K562 (cell line): ENCODE results near the gene SLC49A3. TPM values are rescaled to one million over a fixed set of nuclear protein-coding genes. Genes with fewer than 3 reads are reported as not detected.

ENCODE experiments used
- ATAC-seq: fragments of 200-7000 bp; cut with Tn5 transposase; 3 replicates; pipeline ENCODE4 v1.9.1; 2020; ENCODE audit warnings: moderate library complexity
- BruUV-seq: library from RNA; stranded (reverse); fragments of 400-500 nt; replicated peaks from 2 replicates; lab custom pipeline; 2021; lab: Mats Ljungman, UMichigan
- CTCF ChIA-PET: fragments of 300-600 bp; formaldehyde crosslinking; extraction: SDS; loops from one replicate; lab custom pipeline; 2021; ENCODE audit warnings: low intra/inter-chr PET ratio; lab: Yijun Ruan, JAX
- POLR2A ChIA-PET: fragments of 300-600, 350-650 bp; sonication (Branson Sonifier 250); formaldehyde crosslinking; extraction: SDS; loops from one replicate; lab custom pipeline; 2021; ENCODE audit warnings: antibody characterized with exemption, inconsistent platforms; lab: Yijun Ruan, JAX
- DNase-seq, 4 experiments: peaks; one replicate each; pipeline versions ENCODE4 v3.0.0 to v3.0.0-alpha.2; 2011 to 2018; ENCODE audit warnings: low spot score in 3 of 4, mixed read lengths in 3 of 4; ENCODE audit errors: extremely low read depth in 1 of 4
- FAIRE-seq: peaks from 2 replicates; lab custom pipeline; 2011; peaks lifted over from hg19 to GRCh38; lab: Jason Lieb, UNC
- H2AFZ ChIP-seq: 2 replicates; pipeline ENCODE4 v1.6.0; 2011; ENCODE audit warnings: low read depth, low read length, control low read depth, inconsistent platforms
- H3K27ac ChIP-seq: fragments of 200-600 bp; 3 replicates; pipeline ENCODE4 v1.8.0; 2011; ENCODE audit warnings: low read depth, mild to moderate bottlenecking, control low read depth, inconsistent platforms, low read length, moderate library complexity, mixed read lengths; ENCODE audit errors: extremely low read depth
- H3K27me3 ChIP-seq, 2 experiments: fragments of 300-600 bp in 1 of 2; 2 replicates in 1 of 2; 3 replicates in 1 of 2; pipeline versions ENCODE4 v1.6.0 to v1.8.0; 2011; ENCODE audit warnings: inconsistent platforms in 2 of 2, low read length in 2 of 2, mild to moderate bottlenecking in 1 of 2, mixed read lengths in 1 of 2, moderate library complexity in 1 of 2; ENCODE audit not compliant: control insufficient read depth in 2 of 2, insufficient read depth in 2 of 2
- H3K36me3 ChIP-seq: fragments of 300-600 bp; 3 replicates; pipeline ENCODE4 v1.8.0; 2011; ENCODE audit warnings: mild to moderate bottlenecking, low read length, inconsistent platforms; ENCODE audit not compliant: control insufficient read depth, insufficient read depth
- H3K4me1 ChIP-seq, 2 experiments: fragments of 200-600 bp in 1 of 2; replicated peaks in 1 of 2; 2 replicates in 1 of 2; 3 replicates in 1 of 2; pipeline versions ENCODE4 v1.5.1 to v1.8.0; 2011; ENCODE audit warnings: inconsistent platforms in 2 of 2, low read length in 2 of 2, mild to moderate bottlenecking in 1 of 2, mixed read lengths in 1 of 2, moderate library complexity in 1 of 2; ENCODE audit not compliant: control insufficient read depth in 2 of 2, insufficient read depth in 2 of 2
- H3K4me2 ChIP-seq: 2 replicates; pipeline ENCODE4 v1.6.1; 2011; ENCODE audit warnings: low read length, control low read depth, inconsistent platforms, mixed read lengths; ENCODE audit not compliant: insufficient read depth
- H3K4me3 ChIP-seq: fragments of 200-600 bp; sonication (generic), shearing (Covaris generic); 2 replicates; pipeline ENCODE4 v1.5.1; 2016; ENCODE audit warnings: control low read depth, inconsistent platforms
- H3K79me2 ChIP-seq: fragments of 200-600 bp; 3 replicates; pipeline ENCODE4 v1.8.0; 2011; ENCODE audit warnings: low read length, inconsistent platforms; ENCODE audit not compliant: control insufficient read depth, insufficient read depth
- H3K9ac ChIP-seq, 2 experiments: 2 replicates each; pipeline versions ENCODE4 v1.6.0 to v1.6.1; 2011; ENCODE audit warnings: low read depth in 2 of 2, low read length in 2 of 2, control low read depth in 1 of 2, inconsistent platforms in 1 of 2, mild to moderate bottlenecking in 1 of 2, mixed read lengths in 1 of 2; ENCODE audit not compliant: insufficient read depth in 1 of 2
- H3K9me1 ChIP-seq: one replicate; pipeline ENCODE4 v1.6.0; 2011; ENCODE audit warnings: inconsistent platforms, mild to moderate bottlenecking, low read length, moderate library complexity; ENCODE audit not compliant: control insufficient read depth, insufficient read depth
- H3K9me3 ChIP-seq: replicated peaks from 2 replicates; pipeline ENCODE4 v1.5.1; 2011; ENCODE audit warnings: low read depth, low read length, inconsistent platforms; ENCODE audit not compliant: control insufficient read depth, insufficient read depth
- H4K20me1 ChIP-seq: replicated peaks from 2 replicates; pipeline ENCODE4 v1.6.1; 2011; ENCODE audit warnings: low read length, inconsistent platforms, mixed read lengths; ENCODE audit not compliant: control insufficient read depth, insufficient read depth
- CEBPG ChIP-seq, 3 experiments: fragments of 200-800 bp in 1 of 3; sonication (Bioruptor generic) in 1 of 3; sonication (generic) in 1 of 3; formaldehyde crosslinking in 1 of 3; IDR thresholded peaks in 2 of 3; conservative IDR thresholded peaks in 1 of 3; 2 replicates each; pipeline versions ENCODE4 v1.6.1 to v1.8.0; 2016 to 2022; ENCODE audit warnings: missing compliant biosample characterization in 2 of 3, missing genetic modification characterization in 2 of 3, mild to moderate bottlenecking in 1 of 3, missing genetic modification reagents in 1 of 3
- FIP1L1 ChIP-seq: fragments of 200-400 bp; formaldehyde crosslinking; IDR thresholded peaks from 2 replicates; pipeline ENCODE4 v1.6.1; 2018; ENCODE audit warnings: mild to moderate bottlenecking, low read depth, low read length; ENCODE audit not compliant: poor library complexity, severe bottlenecking
- MAZ ChIP-seq, 2 experiments: fragments of 450-650 bp in 1 of 2; sonication (generic) in 1 of 2; formaldehyde crosslinking; IDR thresholded peaks in 1 of 2; conservative IDR thresholded peaks in 1 of 2; 2 replicates each; pipeline versions ENCODE4 v1.4.0 to v1.5.0; 2020; ENCODE audit warnings: mild to moderate bottlenecking in 1 of 2, missing genetic modification reagents in 1 of 2
- MYC ChIP-seq, 2 experiments: fragments of 250-450 bp in 1 of 2; sonication (Bioruptor Pico) in 1 of 2; IDR thresholded peaks; 2 replicates each; pipeline versions ENCODE4 v1.5.1 to v1.6.1; 2012 to 2021; ENCODE audit warnings: low read depth in 2 of 2, borderline replicate concordance in 1 of 2, improper control_type of control experiment in 1 of 2, low read length in 1 of 2, mild to moderate bottlenecking in 1 of 2, moderate library complexity in 1 of 2
- NR2C2 ChIP-seq, 2 experiments: fragments of 200-800 bp in 1 of 2; sonication (Bioruptor generic) in 1 of 2; sonication (generic) in 1 of 2; formaldehyde crosslinking in 1 of 2; IDR thresholded peaks; 2 replicates each; pipeline versions ENCODE4 v1.6.1 to v1.8.0; 2016 to 2022; ENCODE audit warnings: mild to moderate bottlenecking in 1 of 2, missing compliant biosample characterization in 1 of 2, missing genetic modification characterization in 1 of 2, missing genetic modification reagents in 1 of 2
- NUFIP1 ChIP-seq: fragments of 450-650 bp; IDR thresholded peaks from 2 replicates; pipeline ENCODE4 v1.6.1; 2018; ENCODE audit not compliant: partially characterized antibody
- POLR2G ChIP-seq: fragments of 200-400 bp; formaldehyde crosslinking; IDR thresholded peaks from 2 replicates; pipeline ENCODE4 v1.6.1; 2017; ENCODE audit warnings: low read depth, mild to moderate bottlenecking, antibody characterized with exemption, low read length, moderate library complexity
- SP2 ChIP-seq: IDR thresholded peaks from 2 replicates; pipeline ENCODE4 v1.6.1; 2011; ENCODE audit warnings: mild to moderate bottlenecking, low read depth, low read length, moderate library complexity; ENCODE audit not compliant: poor library complexity, severe bottlenecking; ENCODE audit errors: extremely low read depth
- TAF15 ChIP-seq: fragments of 200-400 bp; formaldehyde crosslinking; IDR thresholded peaks from 2 replicates; pipeline ENCODE4 v1.6.1; 2017; ENCODE audit warnings: mild to moderate bottlenecking, low read depth, low read length, moderate library complexity
- TEAD4 ChIP-seq, 2 experiments: sonication (generic) in 1 of 2; formaldehyde crosslinking in 1 of 2; IDR thresholded peaks; 2 replicates each; pipeline versions ENCODE4 v1.6.1 to v1.8.0; 2012 to 2022; ENCODE audit warnings: borderline replicate concordance in 1 of 2, inconsistent platforms in 1 of 2, low read length in 1 of 2, mild to moderate bottlenecking in 1 of 2, missing genetic modification reagents in 1 of 2
- ZBTB1 ChIP-seq: sonication (generic); formaldehyde crosslinking; IDR thresholded peaks from 2 replicates; pipeline ENCODE4 v1.8.1; 2023; ENCODE audit warnings: missing genetic modification reagents, low read depth, mild to moderate bottlenecking, borderline replicate concordance
- ZC3H11A ChIP-seq: IDR thresholded peaks from 2 replicates; pipeline ENCODE4 v1.6.1; 2012; ENCODE audit warnings: low read depth, low read length, improper control_type of control experiment
- ZSCAN32 ChIP-seq: fragments of 450-650 bp; formaldehyde crosslinking; IDR thresholded peaks from 2 replicates; pipeline ENCODE4 v1.4.0; 2020; ENCODE audit warnings: mild to moderate bottlenecking, moderate library complexity
- WGBS: fragments of 100-300 bp; shearing (Covaris generic); methylation state at CpG from one replicate; pipeline ENCODE4 v1.1.6; 2016; ENCODE audit warnings: low coverage, mixed read lengths; ENCODE audit not compliant: insufficient coverage; ENCODE audit errors: missing lambda C conversion rate; 5-methylcytosine and 5-hydroxymethylcytosine counted together
- in situ Hi-C: fragments of 300-500 bp; cut with MboI; formaldehyde crosslinking; loops from 4 replicates; pipeline ENCODE4 v1.15.0; 2018; ENCODE audit warnings: inconsistent platforms, mixed read lengths
- intact Hi-C: fragments of 100-400 bp; cut with micrococcal nuclease; formaldehyde crosslinking; loops from 2 replicates; pipeline ENCODE4 v1.14.2; 2022
- polyA plus RNA-seq, 8 experiments: library from polyadenylated mRNA; depleted of rRNA in 4 of 8; stranded (reverse) in 5 of 8; unstranded in 3 of 8; fragments of >200 nt; fragmentation: Nextera tagmentation in 2 of 8; fragmentation: Illumina TruSeq in 1 of 8; extraction: Ambion mirVana in 2 of 8; extraction: Trizol in 1 of 8; gene quantifications; 2 replicates each; pipeline versions ENCODE4 v1.2.1 to v1.2.3, GENCODE V29; 2011 to 2014; ENCODE audit warnings: inconsistent platforms in 1 of 8, missing spikeins in 1 of 8
- total RNA-seq, 7 experiments: library from RNA; depleted of rRNA in 6 of 7; stranded (reverse); fragments of >200 nt in 6 of 7; fragmentation: Illumina TruSeq in 2 of 7; extraction: Trizol in 2 of 7; gene quantifications; 2 replicates each; pipeline versions ENCODE4 v1.2.1 to v1.2.3, GENCODE V29; 2011 to 2021; ENCODE audit warnings: low replicate concordance in 1 of 7

Gene SLC49A3
- total and polyA plus RNA-seq, 9 of the 15 experiments (the other 6 are each of a cell fraction or from before 2014, with no cell fraction given), result 0.24 to 0.41 TPM; not detected in 7

- BruUV-seq, result no TSS peak
- ChIA-PET POLR2A (no interaction called here), CTCF (no interaction called here)
Measured at GRCh38 chr4:647481-647880, 41.5 kb downstream of the SLC49A3 start.

GRCh38 chr4:646460-646859 is 42.5 kb downstream of the SLC49A3 start:
- H2AFZ ChIP-seq, result peak overlapping the region; percentile 22; the same call in 1 of the 2 replicates
- TF ChIP-seq SP2 (peak; percentile 38), TEAD4 (IDR thresholded peaks at IDR 0.05; ENCODE audit: low read length) (0 out of 2 replicates have a peak, but pooled peaks have one; percentile 6), TEAD4 (CRISPR knock-in tag; IDR thresholded peaks at IDR 0.05; ENCODE audit: borderline replicate concordance) (no peak), ZSCAN32 (CRISPR knock-in tag) (no peak), MYC (IDR thresholded peaks at IDR 0.05; ENCODE audit: low read depth, low read length) (0 out of 2 replicates have a peak, but pooled peaks have one; percentile 45), MYC (CRISPR knock-in tag; IDR thresholded peaks at IDR 0.05; ENCODE audit: borderline replicate concordance, low read depth) (no peak), POLR2G (peak; percentile 51), NUFIP1 (no peak), FIP1L1 (no peak), ZBTB1 (CRISPR knock-in tag) (no peak), CEBPG (CRISPR knock-in tag; IDR thresholded peaks at IDR 0.05) (no peak), CEBPG (tag; conservative IDR thresholded peaks at IDR 0.05 in 1 of 2, IDR thresholded peaks at IDR 0.05 in 1 of 2) (no peak), NR2C2 (CRISPR knock-in tag; IDR thresholded peaks at IDR 0.05) (no peak), NR2C2 (tag; IDR thresholded peaks at IDR 0.05) (no peak), ZC3H11A (no peak), MAZ (CRISPR knock-in tag; conservative IDR thresholded peaks at IDR 0.05 in 1 of 2, IDR thresholded peaks at IDR 0.05 in 1 of 2) (0 out of 4 replicates have a peak, but pooled peaks of 1 of the 2 experiments have one; percentile 53)

More at GRCh38 chr4:647481-647880, 41.5 kb downstream of the SLC49A3 start:
- DNase-seq (no peak), FAIRE-seq (no peak), ATAC-seq (no peak)
- H3K9me3 ChIP-seq, result peaks cover 2% of the 10 kb centered on the region; the same call in 1 of the 2 replicates
- no peaks in the 10 kb centered on the region for H4K20me1 ChIP-seq
- no peak overlapping the region for H3K4me3 ChIP-seq
- no peaks in the 10 kb centered on the region for H3K36me3 ChIP-seq
- 23% methylated on average over 13 of the region's 13 CpGs for WGBS
- TF ChIP-seq POLR2G (no peak), TAF15 (no peak)
- TF ChIP-seq, all 486 proteins: peak for 0
- intact Hi-C loops (no loop called here), in situ Hi-C loops (no loop called here)
- Histone ChIP-seq H2AFZ (no peak overlapping the region), H3K4me1 (peaks cover 0 to 40% of the 10 kb centered on the region in 2 experiments; a peak in 2 of 5 replicates), H3K4me2 (no peak overlapping the region), H3K79me2 (no peaks in the 10 kb centered on the region), H3K27me3 (peaks cover 31 to 61% of the 10 kb centered on the region in 2 experiments; a peak in 3 of 5 replicates), H3K9ac (no peak overlapping the region), H3K27ac (no peak overlapping the region), H3K9me1 (no peaks in the 10 kb centered on the region)

More at GRCh38 chr4:646460-646859, 42.5 kb downstream of the SLC49A3 start:
- in situ Hi-C loops (no loop called here), intact Hi-C loops (no loop called here)
- peak; percentile 81 for ATAC-seq
- peaks cover 0 to 33% of the 10 kb centered on the region in 2 experiments; a peak in 2 of 5 replicates for H3K4me1 ChIP-seq
- H4K20me1 ChIP-seq, result no peaks in the 10 kb centered on the region
- no peaks in the 10 kb centered on the region for H3K79me2 ChIP-seq
- H3K9me3 ChIP-seq, result peaks cover 2% of the 10 kb centered on the region; the same call in 1 of the 2 replicates
- no peak for FAIRE-seq
- no peak overlapping the region for H3K9ac ChIP-seq
- H3K27me3 ChIP-seq, result peaks cover 23 to 54% of the 10 kb centered on the region in 2 experiments; a peak in 3 of 5 replicates
- H3K9me1 ChIP-seq, result no peaks in the 10 kb centered on the region
- BruUV-seq, result no TSS peak
- peak overlapping the region; percentile 22; the same call in 1 of the 2 replicates for H3K4me3 ChIP-seq
- 28% methylated on average over 32 of the region's 32 CpGs for WGBS
- no peaks in the 10 kb centered on the region for H3K36me3 ChIP-seq
- CTCF ChIA-PET, result no interaction called here
- peak in 3 of 4 experiments; percentile 34 to 49 (median 40) for DNase-seq
- POLR2A ChIA-PET, result no interaction called here
- H3K4me2 ChIP-seq, result peak overlapping the region; percentile 42
- no peak overlapping the region for H3K27ac ChIP-seq
